GM21737 (cell line): Measurements from ENCODE around the gene PCA3.

Source experiments
- ATAC-seq: cut with Tn5 transposase; IDR thresholded peaks from one replicate; pipeline ENCODE4 v1.9.1; 2021; ENCODE audit warnings: mild to moderate bottlenecking, moderate library complexity; ENCODE audit not compliant: unreplicated experiment

PCA3 gene

GRCh38 chr9:76756268-76756640 is 8.0 kb upstream of the PCA3 start:
- ATAC-seq: no peak

GRCh38 chr9:76756941-76757673 is 7.1 kb upstream of the PCA3 start:
- no peak for ATAC-seq

- no peak for ATAC-seq
Observed at GRCh38 chr9:76758476-76758875, 5.8 kb upstream of the PCA3 start.

- no peak for ATAC-seq
Observed at GRCh38 chr9:76759732-76760131, 4.5 kb upstream of the PCA3 start.

- ATAC-seq: no peak
Observed at GRCh38 chr9:76761448-76761847, 2.8 kb upstream of the PCA3 start.

- ATAC-seq: no peak
Observed at GRCh38 chr9:76766126-76766525, 1.9 kb downstream of the PCA3 start.

GRCh38 chr9:76772686-76773445 is 8.6 kb downstream of the PCA3 start:
- ATAC-seq: no peak

GRCh38 chr9:76784881-76785280 is 20.6 kb downstream of the PCA3 start:
- ATAC-seq: no peak

GRCh38 chr9:76785501-76785900 is 21.3 kb downstream of the PCA3 start:
- no peak for ATAC-seq

- no peak for ATAC-seq
Observed at GRCh38 chr9:76787677-76788076, 23.4 kb downstream of the PCA3 start.

- no peak for ATAC-seq
Observed at GRCh38 chr9:76789840-76790239, 25.6 kb downstream of the PCA3 start.

- no peak for ATAC-seq
Observed at GRCh38 chr9:76793784-76794431, 29.7 kb downstream of the PCA3 start.

GRCh38 chr9:76796296-76796695 is 32.1 kb downstream of the PCA3 start:
- ATAC-seq: no peak

- ATAC-seq: no peak
Observed at GRCh38 chr9:76798527-76798926, 34.3 kb downstream of the PCA3 start.

- ATAC-seq: no peak
Observed at GRCh38 chr9:76799473-76799872, 35.2 kb downstream of the PCA3 start.

GRCh38 chr9:76800901-76801300 is 36.7 kb downstream of the PCA3 start:
- ATAC-seq: no peak

- no peak for ATAC-seq
Observed at GRCh38 chr9:76803083-76803482, 38.8 kb downstream of the PCA3 start.

GRCh38 chr9:76803762-76804161 is 39.5 kb downstream of the PCA3 start:
- ATAC-seq: no peak

GRCh38 chr9:76808636-76809035 is 44.4 kb downstream of the PCA3 start:
- ATAC-seq: no peak

- ATAC-seq: no peak
Observed at GRCh38 chr9:76810377-76810957, 46.2 kb downstream of the PCA3 start.

GRCh38 chr9:76812591-76812990 is 48.4 kb downstream of the PCA3 start:
- ATAC-seq: no peak

GRCh38 chr9:76817489-76817888 is 53.3 kb downstream of the PCA3 start:
- no peak for ATAC-seq
